B cell (primary cell): ENCODE data around the gene PCDHGC3. TPM values are rescaled to one million over a fixed set of nuclear protein-coding genes. Genes with fewer than 3 reads are reported as not detected.

Experiments used
- ATAC-seq: fragments of 200-7000 bp; cut with Tn5 transposase; one replicate; pipeline ENCODE4 v1.10.0; 2021; ENCODE audit warnings: low read depth, mild to moderate bottlenecking, moderate number of reproducible peaks, moderate library complexity
- CTCF ChIA-PET: fragments of 350-600 bp; sonication (Branson Sonifier 250); formaldehyde crosslinking; loops from one replicate; lab custom pipeline; 2021; ENCODE audit warnings: antibody characterized with exemption, inconsistent platforms; lab: Charles Lee
- POLR2A ChIA-PET: fragments of 350-600 bp; sonication (Branson Sonifier 250); formaldehyde crosslinking; loops from one replicate; lab custom pipeline; 2021; ENCODE audit warnings: antibody characterized with exemption; lab: Charles Lee
- DNase-seq: peaks from one replicate; pipeline ENCODE4 v3.0.0; 2013
- H2AFZ ChIP-seq: 2 replicates; pipeline ENCODE4 v1.6.1; 2012; ENCODE audit warnings: mild to moderate bottlenecking, low read depth, low read length; ENCODE audit not compliant: insufficient read depth, poor library complexity, severe bottlenecking
- H3K27ac ChIP-seq, 2 donors: 1 replicate in 1 of 2; 2 replicates in 1 of 2; pipeline ENCODE4 v1.5.1; 2012 to 2013; ENCODE audit warnings: low read length in 2 of 2, mild to moderate bottlenecking in 2 of 2, moderate library complexity in 1 of 2
- H3K27me3 ChIP-seq, 4 experiments: fragments of 200-600 bp in 1 of 4; sonication (generic) in 1 of 4; replicated peaks in 1 of 4; 1 replicate in 2 of 4; 2 replicates in 2 of 4; pipeline versions ENCODE4 v1.6.1 to v1.7.0; 2013 to 2016; ENCODE audit warnings: low read length in 3 of 4, mild to moderate bottlenecking in 2 of 4, mixed read lengths in 1 of 4, moderate library complexity in 1 of 4; ENCODE audit not compliant: insufficient read depth in 4 of 4, control insufficient read depth in 3 of 4; ENCODE audit errors: control extremely low read depth in 1 of 4
- H3K36me3 ChIP-seq, 2 experiments: replicated peaks in 1 of 2; 1 replicate in 1 of 2; 2 replicates in 1 of 2; pipeline versions ENCODE4 v1.6.1 to v1.7.1; 2013; ENCODE audit warnings: low read length in 1 of 2; ENCODE audit not compliant: insufficient read depth in 2 of 2, control insufficient read depth in 1 of 2; ENCODE audit errors: control extremely low read depth in 1 of 2, extremely low read depth in 1 of 2
- H3K4me1 ChIP-seq, 2 donors: fragments of 200-600 bp in 1 of 2; sonication (generic) in 1 of 2; 1 replicate in 1 of 2; 2 replicates in 1 of 2; pipeline versions ENCODE4 v1.5.1 to v1.6.1; 2013 to 2017; ENCODE audit warnings: low read length in 2 of 2; ENCODE audit not compliant: control insufficient read depth in 2 of 2, insufficient read depth in 2 of 2
- H3K4me2 ChIP-seq: replicated peaks from 2 replicates; pipeline ENCODE3; 2012; ENCODE audit warnings: mild to moderate bottlenecking, low read depth, low read length; ENCODE audit not compliant: poor library complexity, severe bottlenecking
- H3K4me3 ChIP-seq, 5 experiments: fragments of 200-600 bp in 1 of 5; sonication (generic) in 1 of 5; 1 replicate in 3 of 5; 2 replicates in 2 of 5; pipeline versions ENCODE4 v1.5.1 to v1.7.0; 2011 to 2016; ENCODE audit warnings: low read length in 4 of 5, mild to moderate bottlenecking in 4 of 5, low read depth in 2 of 5, control low read depth in 1 of 5, moderate library complexity in 1 of 5; ENCODE audit not compliant: insufficient read depth in 1 of 5; ENCODE audit errors: control extremely low read depth in 1 of 5, extremely low read depth in 1 of 5
- H3K79me2 ChIP-seq: fragments of 200-600 bp; sonication (generic); one replicate; pipeline ENCODE4 v1.6.0; 2016; ENCODE audit warnings: low read length; ENCODE audit not compliant: control insufficient read depth, insufficient read depth
- H3K9ac ChIP-seq: fragments of 200-600 bp; sonication (generic); 2 replicates; pipeline ENCODE4 v1.6.1; 2017; ENCODE audit warnings: mild to moderate bottlenecking, low read length, moderate library complexity
- H3K9me3 ChIP-seq, 3 donors: one replicate each; pipeline versions ENCODE4 v1.6.1 to v1.7.1; 2013; ENCODE audit warnings: low read length in 2 of 3; ENCODE audit not compliant: control insufficient read depth in 2 of 3, insufficient read depth in 1 of 3; ENCODE audit errors: control extremely low read depth in 1 of 3
- H4K20me1 ChIP-seq: 2 replicates; pipeline ENCODE4 v1.6.0; 2012; ENCODE audit warnings: mild to moderate bottlenecking, low read length; ENCODE audit not compliant: insufficient read depth, control insufficient read depth, poor library complexity, severe bottlenecking
- H3K27ac Mint-ChIP-seq: one replicate; pipeline ENCODE4 v1.8.0; 2021; ENCODE audit warnings: mixed read lengths
- H3K27me3 Mint-ChIP-seq: one replicate; pipeline ENCODE4 v1.8.0; 2021; ENCODE audit warnings: mixed read lengths
- H3K4me1 Mint-ChIP-seq: one replicate; pipeline ENCODE4 v1.8.0; 2021; ENCODE audit warnings: mixed read lengths
- H3K4me3 Mint-ChIP-seq: one replicate; pipeline ENCODE4 v1.8.0; 2021; ENCODE audit warnings: mixed read lengths
- H3K9me3 Mint-ChIP-seq: one replicate; pipeline ENCODE4 v1.8.0; 2022; ENCODE audit warnings: mixed read lengths; ENCODE audit not compliant: insufficient read depth
- CTCF ChIP-seq: fragments of 200-600 bp; IDR thresholded peaks from one replicate; pipeline ENCODE4 v1.8.0; 2022; ENCODE audit warnings: antibody characterized with exemption, mild to moderate bottlenecking
- EZH2 ChIP-seq: IDR thresholded peaks from 2 replicates; pipeline ENCODE4 v1.6.1; 2012; ENCODE audit warnings: borderline replicate concordance, low read depth, mild to moderate bottlenecking, moderate library complexity, low read length; ENCODE audit not compliant: insufficient read depth, poor library complexity, severe bottlenecking
- WGBS: methylation state at CpG from one replicate; pipeline ENCODE4 v1.1.5; 2013; ENCODE audit warnings: missing lambda C conversion rate; ENCODE audit not compliant: insufficient coverage; 5-methylcytosine and 5-hydroxymethylcytosine counted together
- intact Hi-C: fragments of 100-400 bp; cut with micrococcal nuclease; formaldehyde crosslinking; loops from one replicate; pipeline ENCODE4 v1.10.0; 2022
- polyA plus RNA-seq: library from polyadenylated mRNA; depleted of rRNA; stranded (reverse); fragments of >200 nt; gene quantifications from 2 replicates; pipeline ENCODE4 v1.2.3, GENCODE V29; 2012
- total RNA-seq, 2 donors: library from RNA; stranded (reverse); fragments of 120-200 nt in 1 of 2; gene quantifications; 1 replicate in 1 of 2; 2 replicates in 1 of 2; pipeline versions ENCODE4 v1.2.3 to v1.2.4, GENCODE V29; 2013 to 2022

Gene PCDHGC3
- total and polyA plus RNA-seq, 2 donors (not counting 1 experiment from before 2014, with no cell fraction given): 0.88 to 2.0 TPM

- no peak overlapping the region for H3K27ac Mint-ChIP-seq
Observed at GRCh38 chr5:141516672-141517025, 40.9 kb downstream of the PCDHGC3 start.

GRCh38 chr5:141517312-141517711, 41.5 kb downstream of the PCDHGC3 start:
- 100% methylated on average over 1 of the region's 8 CpGs for WGBS
- no peak overlapping the region for H2AFZ ChIP-seq
- TF ChIP-seq CTCF (no peak), EZH2 (no peak)
- POLR2A ChIA-PET: no interaction called here
- intact Hi-C loops: no loop called here
- H3K79me2 ChIP-seq: no peaks in the 10 kb centered on the region
- ATAC-seq: no peak
- Mint-ChIP-seq H3K4me1 (peaks cover 39% of the 10 kb centered on the region), H3K4me3 (no peak overlapping the region), H3K9me3 (no peaks in the 10 kb centered on the region), H3K27me3 (no peaks in the 10 kb centered on the region), H3K27ac (no peak overlapping the region)
- no peak overlapping the region for H3K9ac ChIP-seq
- H3K4me3 ChIP-seq: no peak overlapping the region
- peaks cover 10% of the 10 kb centered on the region for H4K20me1 ChIP-seq
- peaks cover 2 to 74% of the 10 kb centered on the region in 2 experiments for H3K36me3 ChIP-seq
- H3K4me1 ChIP-seq: peaks cover 22 to 43% of the 10 kb centered on the region in 2 donors
- no peak for DNase-seq
- no peak overlapping the region for H3K27ac ChIP-seq
- CTCF ChIA-PET: interaction anchor here (12.8 kb wide), 1 partner anchor 7 kb away, joined by 176 read pairs; no protein-coding TSS in a partner anchor
- no peak overlapping the region for H3K4me2 ChIP-seq
- peaks cover 0 to 4% (median 0%) of the 10 kb centered on the region in 3 donors for H3K9me3 ChIP-seq
- no peaks in the 10 kb centered on the region for H3K27me3 ChIP-seq

More at GRCh38 chr5:141516672-141517025, 40.9 kb downstream of the PCDHGC3 start:
- ATAC-seq (no peak), DNase-seq (no peak)
- Histone ChIP-seq H3K4me1 (peaks cover 27 to 47% of the 10 kb centered on the region in 2 donors), H3K27ac (no peak overlapping the region), H3K4me3 (no peak overlapping the region), H2AFZ (no peak overlapping the region), H3K27me3 (no peaks in the 10 kb centered on the region), H3K4me2 (no peak overlapping the region), H3K79me2 (no peaks in the 10 kb centered on the region), H3K9ac (no peak overlapping the region), H4K20me1 (peaks cover 10% of the 10 kb centered on the region), H3K9me3 (peaks cover 0 to 8% (median 0%) of the 10 kb centered on the region in 3 donors), H3K36me3 (peaks cover 0 to 67% of the 10 kb centered on the region in 2 experiments)
- 97% methylated on average over 7 of the region's 8 CpGs for WGBS
- POLR2A ChIA-PET: no interaction called here
- CTCF ChIA-PET: interaction anchor here (6.4 to 12.8 kb wide), 2 partner anchors 8 to 40 kb away, joined by 37 to 176 read pairs; partner anchors contain the start of gene PCDHGC3
- TF ChIP-seq CTCF: no peak
- no peak for TF ChIP-seq EZH2
- peaks cover 43% of the 10 kb centered on the region for H3K4me1 Mint-ChIP-seq
- no peak overlapping the region for H3K4me3 Mint-ChIP-seq
- H3K27me3 Mint-ChIP-seq: no peaks in the 10 kb centered on the region
- H3K9me3 Mint-ChIP-seq: no peaks in the 10 kb centered on the region
- intact Hi-C loops: no loop called here
